Hepatocyte (in vitro differentiated cells): ENCODE results near the gene SFT2D2.

ENCODE experiments used
- CTCF ChIP-seq: fragments of 200-600 bp; sonication (generic); IDR thresholded peaks from 2 replicates; pipeline ENCODE4 v1.5.1; 2016; ENCODE audit warnings: antibody characterized with exemption, mild to moderate bottlenecking; ENCODE audit not compliant: poor library complexity
- EZH2 ChIP-seq: fragments of 200-600 bp; sonication (generic); IDR thresholded peaks from 2 replicates; pipeline ENCODE4 v1.6.1; 2016; ENCODE audit warnings: antibody characterized with exemption, mild to moderate bottlenecking, borderline replicate concordance
- EZH2phosphoT487 ChIP-seq: fragments of 200-600 bp; sonication (generic); IDR thresholded peaks from one replicate; pipeline ENCODE4 v1.6.1; 2018; ENCODE audit warnings: antibody characterized with exemption, mild to moderate bottlenecking, low read depth, moderate library complexity; ENCODE audit not compliant: unreplicated experiment, severe bottlenecking

DNA sequence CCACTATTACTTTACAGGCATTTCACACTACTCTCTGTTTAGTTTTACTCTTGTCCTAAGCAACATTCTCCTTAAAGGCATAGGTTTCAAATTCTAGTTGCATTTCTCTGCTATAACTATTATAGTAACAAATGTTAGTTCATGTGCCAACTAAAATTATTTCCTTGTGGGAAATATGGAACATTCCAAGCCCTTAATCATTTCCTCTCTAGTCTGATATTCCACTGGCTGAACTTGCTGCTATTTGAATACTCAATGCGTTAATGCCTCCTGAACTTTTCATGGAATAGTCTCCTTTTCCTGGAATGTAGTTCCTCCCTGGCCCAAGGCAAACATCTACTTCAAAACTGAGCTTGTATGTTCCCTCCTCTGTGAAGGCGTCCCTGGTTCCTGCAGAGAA is 35.6 kb downstream of the SFT2D2 start:
- TF ChIP-seq EZH2phosphoT487: no peak
- no peak for TF ChIP-seq CTCF
- no peak for TF ChIP-seq EZH2
